Measurements from ENCODE around the gene EGLN3.

GRCh38 chr14:33928895-33929294 is 22.0 kb downstream of the EGLN3 start:
- TF ChIP-seq TAF1 (IDR thresholded peaks at IDR 0.05; ENCODE audit: low read depth, low read length) (no peak), POLR2A (IDR thresholded peaks at IDR 0.05; ENCODE audit: low read depth, low read length) (no peak), POLR2AphosphoS5 (IDR thresholded peaks at IDR 0.05; ENCODE audit: low read depth, low read length) (no peak)
